K562 (cell line): ENCODE results near the gene GIMAP6. TPM values are rescaled to one million over a fixed set of nuclear protein-coding genes. Genes with fewer than 3 reads are reported as not detected.
"Not testable (repeated sequence)": the region's sequence is repeated elsewhere in the genome, so short reads cannot be mapped to it uniquely, and the experiment has no call there.

ENCODE experiments used
- ATAC-seq: fragments of 200-7000 bp; cut with Tn5 transposase; 3 replicates; pipeline ENCODE4 v1.9.1; 2020; ENCODE audit warnings: moderate library complexity
- BruUV-seq: library from RNA; stranded (reverse); fragments of 400-500 nt; replicated peaks from 2 replicates; lab custom pipeline; 2021; lab: Mats Ljungman, UMichigan
- CTCF ChIA-PET: fragments of 300-600 bp; formaldehyde crosslinking; extraction: SDS; loops from one replicate; lab custom pipeline; 2021; ENCODE audit warnings: low intra/inter-chr PET ratio; lab: Yijun Ruan, JAX
- POLR2A ChIA-PET: fragments of 300-600, 350-650 bp; sonication (Branson Sonifier 250); formaldehyde crosslinking; extraction: SDS; loops from one replicate; lab custom pipeline; 2021; ENCODE audit warnings: antibody characterized with exemption, inconsistent platforms; lab: Yijun Ruan, JAX
- DNase-seq, 4 experiments: peaks; one replicate each; pipeline versions ENCODE4 v3.0.0 to v3.0.0-alpha.2; 2011 to 2018; ENCODE audit warnings: low spot score in 3 of 4, mixed read lengths in 3 of 4; ENCODE audit errors: extremely low read depth in 1 of 4
- FAIRE-seq: peaks from 2 replicates; lab custom pipeline; 2011; peaks lifted over from hg19 to GRCh38; lab: Jason Lieb, UNC
- H2AFZ ChIP-seq: 2 replicates; pipeline ENCODE4 v1.6.0; 2011; ENCODE audit warnings: low read depth, low read length, control low read depth, inconsistent platforms
- H3K27ac ChIP-seq: fragments of 200-600 bp; 3 replicates; pipeline ENCODE4 v1.8.0; 2011; ENCODE audit warnings: low read depth, mild to moderate bottlenecking, control low read depth, inconsistent platforms, low read length, moderate library complexity, mixed read lengths; ENCODE audit errors: extremely low read depth
- H3K27me3 ChIP-seq, 2 experiments: fragments of 300-600 bp in 1 of 2; 2 replicates in 1 of 2; 3 replicates in 1 of 2; pipeline versions ENCODE4 v1.6.0 to v1.8.0; 2011; ENCODE audit warnings: inconsistent platforms in 2 of 2, low read length in 2 of 2, mild to moderate bottlenecking in 1 of 2, mixed read lengths in 1 of 2, moderate library complexity in 1 of 2; ENCODE audit not compliant: control insufficient read depth in 2 of 2, insufficient read depth in 2 of 2
- H3K36me3 ChIP-seq: fragments of 300-600 bp; 3 replicates; pipeline ENCODE4 v1.8.0; 2011; ENCODE audit warnings: mild to moderate bottlenecking, low read length, inconsistent platforms; ENCODE audit not compliant: control insufficient read depth, insufficient read depth
- H3K4me1 ChIP-seq, 2 experiments: fragments of 200-600 bp in 1 of 2; replicated peaks in 1 of 2; 2 replicates in 1 of 2; 3 replicates in 1 of 2; pipeline versions ENCODE4 v1.5.1 to v1.8.0; 2011; ENCODE audit warnings: inconsistent platforms in 2 of 2, low read length in 2 of 2, mild to moderate bottlenecking in 1 of 2, mixed read lengths in 1 of 2, moderate library complexity in 1 of 2; ENCODE audit not compliant: control insufficient read depth in 2 of 2, insufficient read depth in 2 of 2
- H3K4me2 ChIP-seq: 2 replicates; pipeline ENCODE4 v1.6.1; 2011; ENCODE audit warnings: low read length, control low read depth, inconsistent platforms, mixed read lengths; ENCODE audit not compliant: insufficient read depth
- H3K4me3 ChIP-seq: fragments of 200-600 bp; sonication (generic), shearing (Covaris generic); 2 replicates; pipeline ENCODE4 v1.5.1; 2016; ENCODE audit warnings: control low read depth, inconsistent platforms
- H3K79me2 ChIP-seq: fragments of 200-600 bp; 3 replicates; pipeline ENCODE4 v1.8.0; 2011; ENCODE audit warnings: low read length, inconsistent platforms; ENCODE audit not compliant: control insufficient read depth, insufficient read depth
- H3K9ac ChIP-seq, 2 experiments: 2 replicates each; pipeline versions ENCODE4 v1.6.0 to v1.6.1; 2011; ENCODE audit warnings: low read depth in 2 of 2, low read length in 2 of 2, control low read depth in 1 of 2, inconsistent platforms in 1 of 2, mild to moderate bottlenecking in 1 of 2, mixed read lengths in 1 of 2; ENCODE audit not compliant: insufficient read depth in 1 of 2
- H3K9me1 ChIP-seq: one replicate; pipeline ENCODE4 v1.6.0; 2011; ENCODE audit warnings: inconsistent platforms, mild to moderate bottlenecking, low read length, moderate library complexity; ENCODE audit not compliant: control insufficient read depth, insufficient read depth
- H3K9me3 ChIP-seq: replicated peaks from 2 replicates; pipeline ENCODE4 v1.5.1; 2011; ENCODE audit warnings: low read depth, low read length, inconsistent platforms; ENCODE audit not compliant: control insufficient read depth, insufficient read depth
- H4K20me1 ChIP-seq: replicated peaks from 2 replicates; pipeline ENCODE4 v1.6.1; 2011; ENCODE audit warnings: low read length, inconsistent platforms, mixed read lengths; ENCODE audit not compliant: control insufficient read depth, insufficient read depth
- IRF2 ChIP-seq: sonication (generic); formaldehyde crosslinking; IDR thresholded peaks from 2 replicates; pipeline ENCODE4 v1.8.1; 2022; ENCODE audit warnings: mild to moderate bottlenecking, missing genetic modification reagents
- NR3C1 ChIP-seq: sonication (generic); formaldehyde crosslinking; IDR thresholded peaks from 2 replicates; pipeline ENCODE4 v1.8.1; 2022; ENCODE audit warnings: missing genetic modification reagents
- WGBS: fragments of 100-300 bp; shearing (Covaris generic); methylation state at CpG from one replicate; pipeline ENCODE4 v1.1.6; 2016; ENCODE audit warnings: low coverage, mixed read lengths; ENCODE audit not compliant: insufficient coverage; ENCODE audit errors: missing lambda C conversion rate; 5-methylcytosine and 5-hydroxymethylcytosine counted together
- in situ Hi-C: fragments of 300-500 bp; cut with MboI; formaldehyde crosslinking; loops from 4 replicates; pipeline ENCODE4 v1.15.0; 2018; ENCODE audit warnings: inconsistent platforms, mixed read lengths
- intact Hi-C: fragments of 100-400 bp; cut with micrococcal nuclease; formaldehyde crosslinking; loops from 2 replicates; pipeline ENCODE4 v1.14.2; 2022
- polyA plus RNA-seq, 8 experiments: library from polyadenylated mRNA; depleted of rRNA in 4 of 8; stranded (reverse) in 5 of 8; unstranded in 3 of 8; fragments of >200 nt; fragmentation: Nextera tagmentation in 2 of 8; fragmentation: Illumina TruSeq in 1 of 8; extraction: Ambion mirVana in 2 of 8; extraction: Trizol in 1 of 8; gene quantifications; 2 replicates each; pipeline versions ENCODE4 v1.2.1 to v1.2.3, GENCODE V29; 2011 to 2014; ENCODE audit warnings: inconsistent platforms in 1 of 8, missing spikeins in 1 of 8
- total RNA-seq, 7 experiments: library from RNA; depleted of rRNA in 6 of 7; stranded (reverse); fragments of >200 nt in 6 of 7; fragmentation: Illumina TruSeq in 2 of 7; extraction: Trizol in 2 of 7; gene quantifications; 2 replicates each; pipeline versions ENCODE4 v1.2.1 to v1.2.3, GENCODE V29; 2011 to 2021; ENCODE audit warnings: low replicate concordance in 1 of 7

GIMAP6 gene
- total and polyA plus RNA-seq, 9 of the 15 experiments (the other 6 are each of a cell fraction or from before 2014, with no cell fraction given) = 0.04 to 0.45 (median 0.18) TPM

GRCh38 chr7:150580638-150581394, 51.4 kb downstream of the GIMAP6 start (continued):
- TF ChIP-seq NR3C1 (CRISPR knock-in tag) (no peak), IRF2 (CRISPR knock-in tag) (no peak)
- TF ChIP-seq, all 486 proteins: peak for 0

DNA sequence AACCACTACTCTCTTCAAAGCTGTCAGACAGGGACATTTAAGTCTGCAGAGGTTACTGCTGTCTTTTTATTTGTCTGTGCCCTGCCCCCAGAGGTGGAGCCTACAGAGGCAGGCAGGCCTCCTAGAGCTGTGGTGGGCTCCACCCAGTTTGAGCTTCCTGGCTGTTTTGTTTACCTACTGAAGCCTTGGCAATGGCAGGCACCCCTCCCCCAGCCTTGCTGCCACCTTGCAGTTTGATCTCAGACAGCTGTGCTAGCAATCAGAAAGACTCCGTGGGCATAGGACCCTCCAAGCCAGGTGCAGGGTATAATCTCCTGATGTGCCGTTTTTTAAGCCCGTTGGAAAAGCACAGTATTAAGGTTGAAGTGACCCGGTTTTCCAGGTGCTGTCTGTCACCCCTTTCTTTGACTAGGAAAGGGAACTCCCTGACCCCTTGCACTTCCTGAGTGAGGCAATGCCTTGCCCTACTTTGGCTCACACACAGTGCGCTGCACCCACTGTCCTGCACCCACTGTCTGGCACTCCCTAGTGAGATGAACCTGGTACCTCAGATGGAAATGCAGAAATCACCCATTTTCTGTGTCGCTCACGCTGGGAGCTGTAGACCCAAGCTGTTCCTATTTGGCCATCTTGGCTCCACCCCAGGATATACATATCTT, 52.1 kb downstream of the GIMAP6 start:
- H3K4me1 ChIP-seq, H3K9me3 ChIP-seq, DNase-seq, BruUV-seq, in situ Hi-C loops, H3K79me2 ChIP-seq, FAIRE-seq, H3K27me3 ChIP-seq, ATAC-seq, intact Hi-C loops, H3K9me1 ChIP-seq, H3K4me3 ChIP-seq, H3K9ac ChIP-seq, H3K4me2 ChIP-seq, H2AFZ ChIP-seq, H3K36me3 ChIP-seq, H4K20me1 ChIP-seq, POLR2A ChIA-PET, H3K27ac ChIP-seq, CTCF ChIA-PET: not testable (repeated sequence)
- 0% methylated on average over 7 of the region's 7 CpGs for WGBS

Other genes with a start within 250 kb of the GIMAP6 start
Only the 7 nearest of the 9 such genes appear.
- not detected in 2 replicates for gene GIMAP7, start 117.5 kb downstream of the GIMAP6 start, total RNA-seq (2014; rRNA removed)
- not detected in 2 replicates for gene GIMAP7, start 117.5 kb downstream of the GIMAP6 start, total RNA-seq (2014; rRNA removed; fragmentation: Illumina TruSeq; extraction: Trizol)
- not detected in 2 replicates for gene GIMAP7, start 117.5 kb downstream of the GIMAP6 start, total RNA-seq (2015; rRNA removed; fragmentation: Illumina TruSeq; extraction: Trizol)
- gene GIMAP7, start 117.5 kb downstream of the GIMAP6 start, total RNA-seq (2021) = 0.25 and 0.42 TPM in 2 replicates
- not detected in 2 replicates for gene GIMAP7, start 117.5 kb downstream of the GIMAP6 start, polyA plus RNA-seq (2011; rRNA removed)
- not detected in 2 replicates for gene GIMAP7, start 117.5 kb downstream of the GIMAP6 start, polyA plus RNA-seq (2014; fragmentation: Illumina TruSeq; extraction: Trizol)
- gene GIMAP7, start 117.5 kb downstream of the GIMAP6 start, polyA plus RNA-seq (2014; fragmentation: Nextera tagmentation; extraction: Ambion mirVana) = not detected
- gene GIMAP7, start 117.5 kb downstream of the GIMAP6 start, polyA plus RNA-seq (2014; rRNA removed) = not detected in 2 replicates
- not detected in 2 replicates for gene GIMAP4, start 65.0 kb downstream of the GIMAP6 start, total RNA-seq (2014; rRNA removed)
- gene GIMAP4, start 65.0 kb downstream of the GIMAP6 start, total RNA-seq (2014; rRNA removed; fragmentation: Illumina TruSeq; extraction: Trizol) = not detected in 2 replicates
- not detected in 2 replicates for gene GIMAP4, start 65.0 kb downstream of the GIMAP6 start, total RNA-seq (2015; rRNA removed; fragmentation: Illumina TruSeq; extraction: Trizol)
- 0.16 and 0.42 TPM in 2 replicates for gene GIMAP4, start 65.0 kb downstream of the GIMAP6 start, total RNA-seq (2021)
- not detected in 2 replicates for gene GIMAP4, start 65.0 kb downstream of the GIMAP6 start, polyA plus RNA-seq (2011; rRNA removed)
- not detected in 2 replicates for gene GIMAP4, start 65.0 kb downstream of the GIMAP6 start, polyA plus RNA-seq (2014; fragmentation: Illumina TruSeq; extraction: Trizol)
- not detected for gene GIMAP4, start 65.0 kb downstream of the GIMAP6 start, polyA plus RNA-seq (2014; fragmentation: Nextera tagmentation; extraction: Ambion mirVana)
- not detected in 2 replicates for gene GIMAP4, start 65.0 kb downstream of the GIMAP6 start, polyA plus RNA-seq (2014; rRNA removed)
- 0.73 and 1.1 TPM in 2 replicates for gene GIMAP2, start 53.3 kb upstream of the GIMAP6 start, total RNA-seq (2014; rRNA removed)
- 1.1 and 1.4 TPM in 2 replicates for gene GIMAP2, start 53.3 kb upstream of the GIMAP6 start, total RNA-seq (2014; rRNA removed; fragmentation: Illumina TruSeq; extraction: Trizol)
- gene GIMAP2, start 53.3 kb upstream of the GIMAP6 start, total RNA-seq (2015; rRNA removed; fragmentation: Illumina TruSeq; extraction: Trizol) = 1.3 and 1.5 TPM in 2 replicates
- 1.1 and 1.2 TPM in 2 replicates for gene GIMAP2, start 53.3 kb upstream of the GIMAP6 start, total RNA-seq (2021)
- gene GIMAP2, start 53.3 kb upstream of the GIMAP6 start, polyA plus RNA-seq (2011; rRNA removed) = 0.14 and 0.52 TPM in 2 replicates
- gene GIMAP2, start 53.3 kb upstream of the GIMAP6 start, polyA plus RNA-seq (2014; fragmentation: Illumina TruSeq; extraction: Trizol) = 0.65 and 0.83 TPM in 2 replicates
- gene GIMAP2, start 53.3 kb upstream of the GIMAP6 start, polyA plus RNA-seq (2014; fragmentation: Nextera tagmentation; extraction: Ambion mirVana) = 1 to 10 TPM; 1.8 TPM
- gene GIMAP2, start 53.3 kb upstream of the GIMAP6 start, polyA plus RNA-seq (2014; rRNA removed) = 0.37 and 0.57 TPM in 2 replicates
- not detected in 2 replicates for gene GIMAP1, start 84.2 kb upstream of the GIMAP6 start, total RNA-seq (2014; rRNA removed)
- gene GIMAP1, start 84.2 kb upstream of the GIMAP6 start, total RNA-seq (2014; rRNA removed; fragmentation: Illumina TruSeq; extraction: Trizol) = not detected in 2 replicates
- gene GIMAP1, start 84.2 kb upstream of the GIMAP6 start, total RNA-seq (2015; rRNA removed; fragmentation: Illumina TruSeq; extraction: Trizol) = not detected in 2 replicates
- 0.11 and 0.13 TPM in 2 replicates for gene GIMAP1, start 84.2 kb upstream of the GIMAP6 start, total RNA-seq (2021)
- gene GIMAP1, start 84.2 kb upstream of the GIMAP6 start, polyA plus RNA-seq (2011; rRNA removed) = not detected in 2 replicates
- not detected in 2 replicates for gene GIMAP1, start 84.2 kb upstream of the GIMAP6 start, polyA plus RNA-seq (2014; fragmentation: Illumina TruSeq; extraction: Trizol)
- not detected for gene GIMAP1, start 84.2 kb upstream of the GIMAP6 start, polyA plus RNA-seq (2014; fragmentation: Nextera tagmentation; extraction: Ambion mirVana)
- 0.04 TPM in 1 of 2 replicates, not detected in the other for gene GIMAP1, start 84.2 kb upstream of the GIMAP6 start, polyA plus RNA-seq (2014; rRNA removed)
- not detected in 2 replicates for gene GIMAP5, start 105.0 kb upstream of the GIMAP6 start, total RNA-seq (2014; rRNA removed)
- not detected in 2 replicates for gene GIMAP5, start 105.0 kb upstream of the GIMAP6 start, total RNA-seq (2014; rRNA removed; fragmentation: Illumina TruSeq; extraction: Trizol)
- gene GIMAP5, start 105.0 kb upstream of the GIMAP6 start, total RNA-seq (2015; rRNA removed; fragmentation: Illumina TruSeq; extraction: Trizol) = not detected in 2 replicates
- gene GIMAP5, start 105.0 kb upstream of the GIMAP6 start, total RNA-seq (2021) = 0.35 and 0.51 TPM in 2 replicates
- not detected in 2 replicates for gene GIMAP5, start 105.0 kb upstream of the GIMAP6 start, polyA plus RNA-seq (2011; rRNA removed)
- gene GIMAP5, start 105.0 kb upstream of the GIMAP6 start, polyA plus RNA-seq (2014; fragmentation: Illumina TruSeq; extraction: Trizol) = not detected in 2 replicates
- gene GIMAP5, start 105.0 kb upstream of the GIMAP6 start, polyA plus RNA-seq (2014; fragmentation: Nextera tagmentation; extraction: Ambion mirVana) = not detected
- not detected in 2 replicates for gene GIMAP5, start 105.0 kb upstream of the GIMAP6 start, polyA plus RNA-seq (2014; rRNA removed)
- not detected in 2 replicates for gene TMEM176B, start 168.0 kb upstream of the GIMAP6 start, total RNA-seq (2014; rRNA removed)
- gene TMEM176B, start 168.0 kb upstream of the GIMAP6 start, total RNA-seq (2014; rRNA removed; fragmentation: Illumina TruSeq; extraction: Trizol) = not detected in 2 replicates
- 0.15 TPM in 1 of 2 replicates, not detected in the other for gene TMEM176B, start 168.0 kb upstream of the GIMAP6 start, total RNA-seq (2015; rRNA removed; fragmentation: Illumina TruSeq; extraction: Trizol)
- gene TMEM176B, start 168.0 kb upstream of the GIMAP6 start, total RNA-seq (2021) = 0.60 and 0.76 TPM in 2 replicates
- gene TMEM176B, start 168.0 kb upstream of the GIMAP6 start, polyA plus RNA-seq (2011; rRNA removed) = not detected in 2 replicates
- gene TMEM176B, start 168.0 kb upstream of the GIMAP6 start, polyA plus RNA-seq (2014; fragmentation: Illumina TruSeq; extraction: Trizol) = not detected in 2 replicates
- not detected for gene TMEM176B, start 168.0 kb upstream of the GIMAP6 start, polyA plus RNA-seq (2014; fragmentation: Nextera tagmentation; extraction: Ambion mirVana)
- 0.19 TPM in 1 of 2 replicates, not detected in the other for gene TMEM176B, start 168.0 kb upstream of the GIMAP6 start, polyA plus RNA-seq (2014; rRNA removed)
- gene TMEM176A, start 168.4 kb upstream of the GIMAP6 start, total RNA-seq (2014; rRNA removed) = not detected in 2 replicates
- not detected in 2 replicates for gene TMEM176A, start 168.4 kb upstream of the GIMAP6 start, total RNA-seq (2014; rRNA removed; fragmentation: Illumina TruSeq; extraction: Trizol)
- gene TMEM176A, start 168.4 kb upstream of the GIMAP6 start, total RNA-seq (2015; rRNA removed; fragmentation: Illumina TruSeq; extraction: Trizol) = not detected in 2 replicates
- 0.31 TPM in 1 of 2 replicates, not detected in the other for gene TMEM176A, start 168.4 kb upstream of the GIMAP6 start, total RNA-seq (2021)
- gene TMEM176A, start 168.4 kb upstream of the GIMAP6 start, polyA plus RNA-seq (2011; rRNA removed) = not detected in 2 replicates
- gene TMEM176A, start 168.4 kb upstream of the GIMAP6 start, polyA plus RNA-seq (2014; fragmentation: Illumina TruSeq; extraction: Trizol) = not detected in 2 replicates
- not detected for gene TMEM176A, start 168.4 kb upstream of the GIMAP6 start, polyA plus RNA-seq (2014; fragmentation: Nextera tagmentation; extraction: Ambion mirVana)
- not detected in 2 replicates for gene TMEM176A, start 168.4 kb upstream of the GIMAP6 start, polyA plus RNA-seq (2014; rRNA removed)